HG03575 (cell line): Measurements from ENCODE around the gene HDAC4.
"Not testable (repeated sequence)": the region's sequence is repeated elsewhere in the genome, so short reads cannot be mapped to it uniquely, and the experiment has no call there.

Experiments
- ATAC-seq: cut with Tn5 transposase; IDR thresholded peaks from one replicate; pipeline ENCODE4 v1.9.1; 2021; ENCODE audit not compliant: unreplicated experiment, insufficient number of reproducible peaks, low FRiP score; ENCODE audit errors: extremely low read depth

The HDAC4 gene

GRCh38 chr2:239400596-239401066, at the start of gene HDAC4:
Gene HDAC4, minus strand, starts transcription at chr2:239401020. Its CDS starts 48,321 bp downstream, at chr2:239352699.
- no peak for ATAC-seq

- ATAC-seq: not testable (repeated sequence)
These were observed 48.6 kb upstream of the HDAC4 start for GRCh38 chr2:239449468-239449867.

GRCh38 chr2:239445771-239446524, 45.1 kb upstream of the HDAC4 start:
- no peak for ATAC-seq

- no peak for ATAC-seq
These were observed 44.1 kb upstream of the HDAC4 start for GRCh38 chr2:239444626-239445577.

- ATAC-seq: no peak
These were observed 43.1 kb upstream of the HDAC4 start for GRCh38 chr2:239443666-239444567.

- ATAC-seq: no peak
These were observed 42.3 kb upstream of the HDAC4 start for GRCh38 chr2:239443102-239443620.

GRCh38 chr2:239442192-239442591, 41.4 kb upstream of the HDAC4 start:
- ATAC-seq: no peak

- no peak for ATAC-seq
These were observed 40.6 kb upstream of the HDAC4 start for GRCh38 chr2:239441261-239442078.

- no peak for ATAC-seq
These were observed 39.7 kb upstream of the HDAC4 start for GRCh38 chr2:239440511-239440959.

GRCh38 chr2:239439754-239440315, 39.0 kb upstream of the HDAC4 start:
- ATAC-seq: no peak

- no peak for ATAC-seq
These were observed 38.4 kb upstream of the HDAC4 start for GRCh38 chr2:239438995-239439753.

GRCh38 chr2:239438368-239438767, 37.5 kb upstream of the HDAC4 start:
- ATAC-seq: no peak

- ATAC-seq: no peak
These were observed 36.0 kb upstream of the HDAC4 start for GRCh38 chr2:239436669-239437335.

- ATAC-seq: no peak
These were observed 35.3 kb upstream of the HDAC4 start for GRCh38 chr2:239436076-239436475.

- no peak for ATAC-seq
These were observed 33.1 kb upstream of the HDAC4 start for GRCh38 chr2:239433777-239434403.

GRCh38 chr2:239432174-239432573, 31.4 kb upstream of the HDAC4 start:
- ATAC-seq: no peak
